ENCODE results near the gene SNED1.

DNA sequence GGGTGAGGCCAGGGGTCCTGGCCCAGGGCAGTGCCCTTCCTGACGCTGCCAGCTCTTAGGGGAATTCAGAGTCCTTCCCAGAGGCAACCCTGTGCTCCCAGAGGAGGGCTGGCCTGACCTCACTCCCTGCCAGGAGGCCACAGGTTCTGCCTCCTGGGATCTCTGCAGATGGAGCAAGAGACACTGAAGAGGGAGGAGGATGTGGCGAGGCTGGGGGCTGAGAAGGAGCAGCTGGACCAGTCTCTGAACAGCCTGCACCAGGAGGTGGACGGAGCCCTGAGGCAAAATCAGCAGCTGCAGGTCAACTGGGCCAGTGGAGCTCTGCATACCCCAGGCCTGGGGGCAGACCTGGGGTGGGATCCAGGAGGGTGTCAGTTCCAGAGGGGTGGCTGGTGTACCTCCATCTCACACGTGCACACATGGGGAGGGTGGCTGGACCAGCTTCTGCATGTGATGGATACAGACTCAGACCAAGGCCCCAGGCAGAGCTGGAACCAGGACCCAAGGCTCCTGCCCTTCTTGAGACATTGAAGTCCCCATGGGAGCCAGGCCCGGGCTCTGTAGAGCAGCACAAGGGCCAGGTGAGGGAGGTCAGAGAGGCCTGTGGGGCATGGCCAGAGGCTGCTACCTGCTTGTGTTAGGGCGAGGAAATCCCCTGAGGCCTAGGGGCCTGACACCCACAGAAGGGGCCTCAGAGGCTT is 9.7 kb upstream of the SNED1 start:
- TF ChIP-seq, protein P1, sequence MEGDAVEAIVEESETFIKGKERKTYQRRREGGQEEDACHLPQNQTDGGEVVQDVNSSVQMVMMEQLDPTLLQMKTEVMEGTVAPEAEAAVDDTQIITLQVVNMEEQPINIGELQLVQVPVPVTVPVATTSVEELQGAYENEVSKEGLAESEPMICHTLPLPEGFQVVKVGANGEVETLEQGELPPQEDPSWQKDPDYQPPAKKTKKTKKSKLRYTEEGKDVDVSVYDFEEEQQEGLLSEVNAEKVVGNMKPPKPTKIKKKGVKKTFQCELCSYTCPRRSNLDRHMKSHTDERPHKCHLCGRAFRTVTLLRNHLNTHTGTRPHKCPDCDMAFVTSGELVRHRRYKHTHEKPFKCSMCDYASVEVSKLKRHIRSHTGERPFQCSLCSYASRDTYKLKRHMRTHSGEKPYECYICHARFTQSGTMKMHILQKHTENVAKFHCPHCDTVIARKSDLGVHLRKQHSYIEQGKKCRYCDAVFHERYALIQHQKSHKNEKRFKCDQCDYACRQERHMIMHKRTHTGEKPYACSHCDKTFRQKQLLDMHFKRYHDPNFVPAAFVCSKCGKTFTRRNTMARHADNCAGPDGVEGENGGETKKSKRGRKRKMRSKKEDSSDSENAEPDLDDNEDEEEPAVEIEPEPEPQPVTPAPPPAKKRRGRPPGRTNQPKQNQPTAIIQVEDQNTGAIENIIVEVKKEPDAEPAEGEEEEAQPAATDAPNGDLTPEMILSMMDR (conservative IDR thresholded peaks at IDR 0.05; ENCODE audit: low read length): no peak
- TF ChIP-seq EZH2phosphoT487 (IDR thresholded peaks at IDR 0.05; ENCODE audit: borderline replicate concordance): no peak

Measured in Loucy (cell line).